CD4-positive, alpha-beta T cell treated with Interleukin-4 for 1 hour (primary cell): Measurements from ENCODE around the gene KRTAP12-2.

ENCODE experiments used
- DNase-seq, 2 donors: peaks; one replicate each; pipeline ENCODE4 v3.0.0-alpha.2; 2020 to 2022

Gene KRTAP12-2

DNA sequence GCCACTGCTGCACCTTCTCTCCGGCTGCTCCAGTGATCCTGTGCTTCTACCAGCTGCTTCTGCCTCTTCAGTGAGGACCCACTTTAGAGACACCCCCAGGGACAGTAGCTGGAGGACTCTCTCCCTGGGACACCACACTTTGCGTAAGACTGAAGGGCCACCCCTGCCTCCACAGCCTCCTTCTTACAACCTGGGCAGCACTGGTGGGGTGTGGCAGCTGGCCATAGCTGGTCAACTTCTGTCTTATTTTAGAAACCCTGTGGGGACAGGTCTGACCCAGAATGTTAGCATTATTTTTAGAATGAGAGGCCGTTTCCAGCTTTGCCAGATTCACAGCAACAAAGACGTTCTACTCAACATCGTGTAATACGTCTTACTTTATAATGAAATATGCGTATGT lies 41.0 kb downstream of the KRTAP12-2 start:
- DNase-seq, result no peak

GRCh38 chr21:44623575-44623974 lies 43.2 kb downstream of the KRTAP12-2 start:
- no peak for DNase-seq

DNA sequence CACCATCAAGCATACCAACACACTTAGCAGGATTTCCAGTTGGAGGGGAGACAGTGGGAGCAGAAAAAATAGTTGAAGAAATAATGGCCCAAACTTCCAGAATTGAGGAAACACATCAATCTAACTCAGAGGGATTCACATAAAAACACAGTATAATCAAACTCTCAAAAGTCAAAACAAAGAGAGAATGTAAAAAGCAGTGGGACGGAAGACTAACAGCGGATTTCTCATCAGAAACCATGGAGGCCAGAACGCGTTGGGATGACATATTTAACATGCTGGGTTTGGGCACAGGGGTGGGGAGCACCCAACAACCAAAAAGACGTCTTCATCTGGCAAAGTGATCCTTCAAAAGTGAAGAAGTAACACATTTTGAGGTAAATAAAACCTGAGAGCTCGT lies 46.8 kb downstream of the KRTAP12-2 start:
- DNase-seq, result no peak

GRCh38 chr21:44618909-44619308 lies 47.8 kb downstream of the KRTAP12-2 start:
- peak; percentile 70 to 76 for DNase-seq

DNA sequence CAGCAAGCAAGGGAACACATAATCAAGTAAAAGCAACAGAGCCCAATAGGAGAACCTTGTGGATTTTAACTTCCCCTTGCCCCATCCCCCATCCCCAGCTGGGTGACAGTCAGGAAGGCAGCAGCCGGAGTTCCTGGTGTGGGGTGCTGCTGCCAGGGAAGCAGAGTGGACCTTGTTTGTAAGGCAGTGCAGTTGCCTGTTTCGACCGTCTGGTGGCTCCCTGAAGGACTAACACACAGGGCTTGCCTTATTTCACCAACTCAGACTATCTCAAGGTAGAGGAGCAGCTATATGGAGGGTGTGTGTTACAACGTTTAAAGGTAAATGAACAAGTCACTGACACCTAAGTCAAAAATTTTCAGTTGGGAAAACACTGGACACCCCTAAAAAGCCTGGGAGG lies 48.2 kb downstream of the KRTAP12-2 start:
- DNase-seq, result peak in 1 of 2 donors; percentile 20

DNA sequence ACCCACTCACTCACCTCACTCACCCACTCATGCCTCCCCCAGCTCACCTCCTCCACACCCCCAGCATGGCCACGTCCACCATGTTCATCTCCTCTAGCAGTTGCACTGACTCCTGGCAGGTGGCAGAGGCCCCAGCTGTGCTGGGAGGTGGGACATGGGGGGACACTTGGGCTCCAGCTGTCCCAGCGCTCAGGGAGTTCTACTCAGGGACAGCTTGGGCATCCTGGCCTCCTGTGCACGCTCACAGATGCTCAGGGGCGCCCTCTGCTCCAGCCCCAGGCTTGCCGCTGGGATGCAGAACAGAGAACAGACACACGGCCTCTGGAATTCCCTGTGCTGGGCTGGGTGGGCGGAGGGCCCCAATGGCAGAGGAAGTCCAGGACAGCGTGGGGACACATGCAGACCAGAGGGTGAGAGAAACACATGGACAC lies 49.6 kb downstream of the KRTAP12-2 start:
- no peak for DNase-seq

GRCh38 chr21:44616591-44616926 lies 50.2 kb downstream of the KRTAP12-2 start:
- no peak for DNase-seq
